HepG2 (cell line): Measurements from ENCODE around the gene GORASP2. TPM values are rescaled to one million over a fixed set of nuclear protein-coding genes. Genes with fewer than 3 reads are reported as not detected.

Source experiments
- ATAC-seq: fragments of 200-7000 bp; cut with Tn5 transposase; 3 replicates; pipeline ENCODE4 v1.9.1; 2020; ENCODE audit warnings: mild to moderate bottlenecking, moderate library complexity
- BruUV-seq: library from RNA; stranded (reverse); fragments of 400-500 nt; replicated peaks from 2 replicates; lab custom pipeline; 2021; lab: Mats Ljungman, UMichigan
- CTCF ChIA-PET: fragments of 300-600 bp; formaldehyde crosslinking; extraction: SDS; loops from one replicate; lab custom pipeline; 2021; ENCODE audit warnings: low total read pairs, inconsistent platforms, low intra/inter-chr PET ratio; lab: Yijun Ruan, JAX
- POLR2A ChIA-PET: fragments of 350-600 bp; sonication (Branson Sonifier 250); formaldehyde crosslinking; loops from one replicate; lab custom pipeline; 2020; ENCODE audit warnings: antibody characterized with exemption, inconsistent platforms; lab: Yijun Ruan, JAX
- DNase-seq: peaks from one replicate; pipeline ENCODE4 v3.0.0-alpha.2; 2015; ENCODE audit warnings: low spot score
- FAIRE-seq: peaks from 3 replicates; lab custom pipeline; 2011; peaks lifted over from hg19 to GRCh38; lab: Jason Lieb, UNC
- H2AFZ ChIP-seq: one replicate; pipeline ENCODE4 v1.6.1; 2011; ENCODE audit warnings: low read length, inconsistent platforms
- H3K27ac ChIP-seq: fragments of 300-600 bp; 3 replicates; pipeline ENCODE4 v1.8.0; 2011; ENCODE audit warnings: mixed run types, mild to moderate bottlenecking, mixed read lengths, low read length, inconsistent platforms; ENCODE audit not compliant: insufficient read depth; ENCODE audit errors: extremely low read length
- H3K27me3 ChIP-seq, 2 experiments: fragments of 200-600 bp in 1 of 2; 2 replicates in 1 of 2; 3 replicates in 1 of 2; pipeline versions ENCODE4 v1.6.0 to v1.8.0; 2011; ENCODE audit warnings: low read length in 2 of 2, mild to moderate bottlenecking in 2 of 2, moderate library complexity in 2 of 2, inconsistent platforms in 1 of 2; ENCODE audit not compliant: insufficient read depth in 2 of 2, control insufficient read depth in 1 of 2
- H3K36me3 ChIP-seq, 2 experiments: fragments of 200-600 bp in 1 of 2; replicated peaks in 1 of 2; 2 replicates in 1 of 2; 3 replicates in 1 of 2; pipeline versions ENCODE4 v1.5.1 to v1.8.0; 2011; ENCODE audit warnings: low read length in 2 of 2, inconsistent platforms in 1 of 2; ENCODE audit not compliant: insufficient read depth in 2 of 2, control insufficient read depth in 1 of 2
- H3K4me1 ChIP-seq: 2 replicates; pipeline ENCODE4 v1.5.1; 2012; ENCODE audit warnings: low read length, inconsistent platforms; ENCODE audit not compliant: insufficient read depth
- H3K4me2 ChIP-seq: 2 replicates; pipeline ENCODE4 v1.6.0; 2011; ENCODE audit warnings: low read depth, low read length, inconsistent platforms
- H3K4me3 ChIP-seq, 3 experiments: fragments of 200-600 bp in 1 of 3; sonication (generic), shearing (Covaris generic) in 1 of 3; replicated peaks in 1 of 3; 2 replicates each; pipeline ENCODE4 v1.5.1; 2011 to 2016; ENCODE audit warnings: low read length in 3 of 3, inconsistent platforms in 2 of 3, low read depth in 2 of 3, mild to moderate bottlenecking in 2 of 3, control low read depth in 1 of 3, mixed read lengths in 1 of 3; ENCODE audit not compliant: insufficient read depth in 1 of 3
- H3K79me2 ChIP-seq: one replicate; pipeline ENCODE4 v1.6.1; 2011; ENCODE audit warnings: low read length, inconsistent platforms; ENCODE audit not compliant: insufficient read depth
- H3K9ac ChIP-seq: 2 replicates; pipeline ENCODE4 v1.6.0; 2011; ENCODE audit warnings: mild to moderate bottlenecking, low read depth, low read length, inconsistent platforms; ENCODE audit not compliant: insufficient read depth
- H3K9me3 ChIP-seq: 2 replicates; pipeline ENCODE4 v1.5.1; 2012; ENCODE audit warnings: mild to moderate bottlenecking, low read length
- H4K20me1 ChIP-seq: 2 replicates; pipeline ENCODE4 v1.6.0; 2011; ENCODE audit warnings: inconsistent platforms, mild to moderate bottlenecking, low read length, moderate library complexity; ENCODE audit not compliant: insufficient read depth
- ATRX ChIP-seq: sonication (generic); formaldehyde crosslinking; IDR thresholded peaks from 2 replicates; pipeline ENCODE4 v1.4.0; 2020; ENCODE audit warnings: missing genetic modification reagents, borderline replicate concordance
- BHLHE40 ChIP-seq: IDR thresholded peaks from 2 replicates; pipeline ENCODE4 v1.6.1; 2011; ENCODE audit warnings: low read length, improper control_type of control experiment
- FOXM1 ChIP-seq: sonication (generic); formaldehyde crosslinking; IDR thresholded peaks from 2 replicates; pipeline ENCODE4 v1.5.0; 2020; ENCODE audit warnings: missing genetic modification reagents
- HNRNPL ChIP-seq: fragments of 200-400 bp; formaldehyde crosslinking; IDR thresholded peaks from 2 replicates; pipeline ENCODE4 v1.6.1; 2017; ENCODE audit warnings: mild to moderate bottlenecking, low read depth, low read length
- NONO ChIP-seq, 2 experiments: fragments of 450-650 bp in 1 of 2; sonication (generic) in 1 of 2; formaldehyde crosslinking in 1 of 2; IDR thresholded peaks in 1 of 2; conservative IDR thresholded peaks in 1 of 2; 2 replicates each; pipeline versions ENCODE4 v1.6.1 to v1.8.0; 2017 to 2022; ENCODE audit warnings: mild to moderate bottlenecking in 1 of 2, missing genetic modification reagents in 1 of 2, moderate library complexity in 1 of 2
- NR2F1 ChIP-seq, 2 experiments: fragments of 450-650 bp in 1 of 2; formaldehyde crosslinking in 1 of 2; IDR thresholded peaks; 2 replicates each; pipeline versions ENCODE4 v1.5.0 to v1.6.1; 2016 to 2020; ENCODE audit warnings: mild to moderate bottlenecking in 1 of 2, missing compliant biosample characterization in 1 of 2, missing genetic modification reagents in 1 of 2, moderate library complexity in 1 of 2
- PCBP1 ChIP-seq: fragments of 200-400 bp; formaldehyde crosslinking; IDR thresholded peaks from 2 replicates; pipeline ENCODE4 v1.6.1; 2017; ENCODE audit warnings: mild to moderate bottlenecking, low read depth, low read length, borderline replicate concordance
- TBX3 ChIP-seq: fragments of 450-650 bp; IDR thresholded peaks from 2 replicates; pipeline ENCODE4 v1.6.1; 2017; ENCODE audit warnings: antibody characterized with exemption, mild to moderate bottlenecking, inconsistent platforms, borderline replicate concordance
- TSC22D2 ChIP-seq: sonication (generic); formaldehyde crosslinking; IDR thresholded peaks from 2 replicates; pipeline ENCODE4 v1.5.1; 2020; ENCODE audit warnings: missing genetic modification reagents, mild to moderate bottlenecking, borderline replicate concordance
- ZFY ChIP-seq: sonication (generic); formaldehyde crosslinking; IDR thresholded peaks from 2 replicates; pipeline ENCODE4 v1.4.0; 2020; ENCODE audit warnings: missing genetic modification reagents
- ZNF292 ChIP-seq: sonication (generic); formaldehyde crosslinking; IDR thresholded peaks from 2 replicates; pipeline ENCODE4 v1.8.1; 2022; ENCODE audit warnings: mild to moderate bottlenecking, low read depth, missing genetic modification reagents, borderline replicate concordance
- ZNF674 ChIP-seq: sonication (generic); formaldehyde crosslinking; IDR thresholded peaks from 2 replicates; pipeline ENCODE4 v1.5.0; 2020; ENCODE audit warnings: low read depth, mild to moderate bottlenecking, missing genetic modification reagents
- WGBS: methylation state at CpG from one replicate; pipeline ENCODE4 v1.1.6; 2017; ENCODE audit warnings: low lambda C conversion rate; 5-methylcytosine and 5-hydroxymethylcytosine counted together
- in situ Hi-C: cut with HindIII; loops from 2 replicates; pipeline ENCODE4 v1.10.0; 2017; ENCODE audit warnings: low pct_unique_long_range_greater_than_20kb; ENCODE audit not compliant: extremely low pct_ligation_motif_present
- intact Hi-C: fragments of 100-400 bp; cut with micrococcal nuclease; formaldehyde crosslinking; loops from one replicate; pipeline ENCODE4 v1.10.0; 2022; ENCODE audit not compliant: unreplicated experiment
- polyA plus RNA-seq, 8 experiments: library from polyadenylated mRNA; depleted of rRNA in 3 of 8; stranded (reverse) in 7 of 8; unstranded in 1 of 8; fragments of >200 nt; fragmentation: Illumina TruSeq in 4 of 8; extraction: Trizol in 4 of 8; gene quantifications; 2 replicates each; pipeline versions ENCODE4 v1.2.1 to v1.2.3, GENCODE V29; 2011 to 2016; ENCODE audit warnings: low read depth in 4 of 8, missing spikeins in 1 of 8, mixed read lengths in 1 of 8; ENCODE audit not compliant: insufficient read depth in 1 of 8
- total RNA-seq, 5 experiments: library from RNA; depleted of rRNA; stranded (reverse); fragments of >200 nt; fragmentation: Illumina TruSeq; extraction: Trizol; gene quantifications; 2 replicates each; pipeline ENCODE4 v1.2.3, GENCODE V29; 2016; ENCODE audit warnings: low read depth in 1 of 5
- TF ChIP-seq, protein P1 (sequence below): sonication (generic); formaldehyde crosslinking; conservative IDR thresholded peaks from 2 replicates; pipeline ENCODE4 v1.8.1; 2023; ENCODE audit warnings: missing genetic modification reagents
- TF ChIP-seq, protein P2 (sequence below): sonication (generic); formaldehyde crosslinking; IDR thresholded peaks from 2 replicates; pipeline ENCODE4 v1.5.1; 2020; ENCODE audit warnings: mild to moderate bottlenecking, missing genetic modification reagents, moderate library complexity
- TF ChIP-seq, protein P3 (sequence below): sonication (generic); formaldehyde crosslinking; IDR thresholded peaks from 2 replicates; pipeline ENCODE4 v1.8.0; 2022; ENCODE audit warnings: mild to moderate bottlenecking, missing genetic modification reagents, moderate library complexity
- TF ChIP-seq, protein P4 (sequence below): sonication (generic); formaldehyde crosslinking; IDR thresholded peaks from 2 replicates; pipeline ENCODE4 v1.4.0; 2020; ENCODE audit warnings: missing genetic modification reagents

The GORASP2 gene
- total and polyA plus RNA-seq, 2 of the 13 experiments (the other 11 are each of a cell fraction or from before 2014, with no cell fraction given) = 103 to 239 TPM

DNA sequence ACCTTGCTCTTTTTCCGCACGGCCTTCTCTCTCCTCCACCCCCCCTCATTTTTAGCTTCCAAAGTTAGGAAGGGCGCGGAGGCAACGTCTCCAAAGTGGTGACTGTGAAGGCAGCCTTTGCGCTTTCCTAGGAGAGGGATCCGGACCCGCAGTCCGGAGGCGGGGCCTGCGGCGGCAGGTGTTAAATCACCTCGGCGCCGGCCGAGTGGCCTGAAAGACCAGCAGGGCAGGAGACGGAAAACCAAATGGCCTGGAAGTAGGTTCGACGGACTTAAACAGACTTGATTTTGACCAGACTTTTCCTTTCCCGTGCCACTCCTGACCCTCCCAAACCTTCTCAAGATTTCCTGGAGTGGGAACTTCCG, 615 bp downstream of the GORASP2 start:
- WGBS = under 1% methylated on average over 21 of the region's 21 CpGs
- FAIRE-seq (no peak), ATAC-seq (peak; percentile 50), DNase-seq (peak; percentile 67)
- Histone ChIP-seq H3K36me3 (peaks cover under 1 to 3% of the 10 kb centered on the region in 2 experiments; a peak in 1 of 5 replicates), H3K4me1 (peaks cover 56% of the 10 kb centered on the region), H4K20me1 (peaks cover 49% of the 10 kb centered on the region), H2AFZ (no peak overlapping the region), H3K79me2 (peaks cover 70% of the 10 kb centered on the region), H3K4me2 (peak overlapping the region; percentile 91), H3K27ac (peak overlapping the region; percentile 94), H3K9ac (peak overlapping the region; percentile 100), H3K4me3 (peak overlapping the region; percentile 83 to 97 (median 92)), H3K9me3 (no peaks in the 10 kb centered on the region), H3K27me3 (no peaks in the 10 kb centered on the region; a peak in 1 of 5 replicates)
- BruUV-seq = no TSS peak
- intact Hi-C loops (loop anchor here (2.0 to 5.0 kb wide), 2 partner anchors 38 to 215 kb away; partner anchors contain the start of gene SP5), in situ Hi-C loops (no loop called here)
- ChIA-PET CTCF (interaction anchor here (2.0 kb wide), 1 partner anchor 44 kb away, joined by 4 read pairs; no protein-coding TSS in a partner anchor), POLR2A (interaction anchor here (1.0 to 3.1 kb wide), 9 partner anchors 8 to 504 kb away, joined by 3 to 39 read pairs (median 6); partner anchors contain the start of genes DCAF17, METTL8 and SP5)
- no peak for TF ChIP-seq FOXM1
- TF ChIP-seq, protein P1, sequence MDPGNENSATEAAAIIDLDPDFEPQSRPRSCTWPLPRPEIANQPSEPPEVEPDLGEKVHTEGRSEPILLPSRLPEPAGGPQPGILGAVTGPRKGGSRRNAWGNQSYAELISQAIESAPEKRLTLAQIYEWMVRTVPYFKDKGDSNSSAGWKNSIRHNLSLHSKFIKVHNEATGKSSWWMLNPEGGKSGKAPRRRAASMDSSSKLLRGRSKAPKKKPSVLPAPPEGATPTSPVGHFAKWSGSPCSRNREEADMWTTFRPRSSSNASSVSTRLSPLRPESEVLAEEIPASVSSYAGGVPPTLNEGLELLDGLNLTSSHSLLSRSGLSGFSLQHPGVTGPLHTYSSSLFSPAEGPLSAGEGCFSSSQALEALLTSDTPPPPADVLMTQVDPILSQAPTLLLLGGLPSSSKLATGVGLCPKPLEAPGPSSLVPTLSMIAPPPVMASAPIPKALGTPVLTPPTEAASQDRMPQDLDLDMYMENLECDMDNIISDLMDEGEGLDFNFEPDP (CRISPR knock-in tag) = 0 out of 2 replicates have a peak, but pooled peaks have one; percentile 5
- TF ChIP-seq NONO (IDR thresholded peaks at IDR 0.05) = no peak
- TF ChIP-seq NONO (CRISPR knock-in tag; conservative IDR thresholded peaks at IDR 0.05) = no peak
- TF ChIP-seq, protein P2, sequence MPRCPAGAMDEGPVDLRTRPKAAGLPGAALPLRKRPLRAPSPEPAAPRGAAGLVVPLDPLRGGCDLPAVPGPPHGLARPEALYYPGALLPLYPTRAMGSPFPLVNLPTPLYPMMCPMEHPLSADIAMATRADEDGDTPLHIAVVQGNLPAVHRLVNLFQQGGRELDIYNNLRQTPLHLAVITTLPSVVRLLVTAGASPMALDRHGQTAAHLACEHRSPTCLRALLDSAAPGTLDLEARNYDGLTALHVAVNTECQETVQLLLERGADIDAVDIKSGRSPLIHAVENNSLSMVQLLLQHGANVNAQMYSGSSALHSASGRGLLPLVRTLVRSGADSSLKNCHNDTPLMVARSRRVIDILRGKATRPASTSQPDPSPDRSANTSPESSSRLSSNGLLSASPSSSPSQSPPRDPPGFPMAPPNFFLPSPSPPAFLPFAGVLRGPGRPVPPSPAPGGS (CRISPR knock-in tag) = no peak
- TF ChIP-seq ZNF674 (CRISPR knock-in tag) = 0 out of 2 replicates have a peak, but pooled peaks have one; percentile 13
- no peak for TF ChIP-seq HNRNPL
- no peak for TF ChIP-seq ZFY (CRISPR knock-in tag)
- TF ChIP-seq BHLHE40 = no peak
- TF ChIP-seq, protein P3, sequence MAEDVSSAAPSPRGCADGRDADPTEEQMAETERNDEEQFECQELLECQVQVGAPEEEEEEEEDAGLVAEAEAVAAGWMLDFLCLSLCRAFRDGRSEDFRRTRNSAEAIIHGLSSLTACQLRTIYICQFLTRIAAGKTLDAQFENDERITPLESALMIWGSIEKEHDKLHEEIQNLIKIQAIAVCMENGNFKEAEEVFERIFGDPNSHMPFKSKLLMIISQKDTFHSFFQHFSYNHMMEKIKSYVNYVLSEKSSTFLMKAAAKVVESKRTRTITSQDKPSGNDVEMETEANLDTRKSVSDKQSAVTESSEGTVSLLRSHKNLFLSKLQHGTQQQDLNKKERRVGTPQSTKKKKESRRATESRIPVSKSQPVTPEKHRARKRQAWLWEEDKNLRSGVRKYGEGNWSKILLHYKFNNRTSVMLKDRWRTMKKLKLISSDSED (CRISPR knock-in tag) = peak; percentile 9; the same call in 1 of the 2 replicates
- TF ChIP-seq PCBP1 = no peak
- TF ChIP-seq ZNF292 (CRISPR knock-in tag) = no peak
- TF ChIP-seq TBX3 = peak; percentile 6; the same call in 1 of the 2 replicates
- TF ChIP-seq, protein P4, sequence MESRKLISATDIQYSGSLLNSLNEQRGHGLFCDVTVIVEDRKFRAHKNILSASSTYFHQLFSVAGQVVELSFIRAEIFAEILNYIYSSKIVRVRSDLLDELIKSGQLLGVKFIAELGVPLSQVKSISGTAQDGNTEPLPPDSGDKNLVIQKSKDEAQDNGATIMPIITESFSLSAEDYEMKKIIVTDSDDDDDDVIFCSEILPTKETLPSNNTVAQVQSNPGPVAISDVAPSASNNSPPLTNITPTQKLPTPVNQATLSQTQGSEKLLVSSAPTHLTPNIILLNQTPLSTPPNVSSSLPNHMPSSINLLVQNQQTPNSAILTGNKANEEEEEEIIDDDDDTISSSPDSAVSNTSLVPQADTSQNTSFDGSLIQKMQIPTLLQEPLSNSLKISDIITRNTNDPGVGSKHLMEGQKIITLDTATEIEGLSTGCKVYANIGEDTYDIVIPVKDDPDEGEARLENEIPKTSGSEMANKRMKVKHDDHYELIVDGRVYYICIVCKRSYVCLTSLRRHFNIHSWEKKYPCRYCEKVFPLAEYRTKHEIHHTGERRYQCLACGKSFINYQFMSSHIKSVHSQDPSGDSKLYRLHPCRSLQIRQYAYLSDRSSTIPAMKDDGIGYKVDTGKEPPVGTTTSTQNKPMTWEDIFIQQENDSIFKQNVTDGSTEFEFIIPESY (CRISPR knock-in tag) = no peak
- no peak for TF ChIP-seq NR2F1 (CRISPR knock-in tag; IDR thresholded peaks at IDR 0.05)
- no peak for TF ChIP-seq ATRX (CRISPR knock-in tag)
- no peak for TF ChIP-seq TSC22D2 (CRISPR knock-in tag)
